Right renal cortex interstitium (tissue), 3 donors: ENCODE data around the gene PPP1R9B. TPM values are rescaled to one million over a fixed set of nuclear protein-coding genes. Genes with fewer than 3 reads are reported as not detected.

Source experiments
- DNase-seq, 3 donors: peaks; one replicate each; pipeline ENCODE4 v3.0.0-alpha.2; 2013; ENCODE audit warnings: low read depth in 3 of 3, low spot score in 2 of 3
- polyA plus RNA-seq, 3 donors: library from polyadenylated mRNA; unstranded; fragments of 120-200 nt; gene quantifications; one replicate each; pipeline ENCODE4 v1.2.1, GENCODE V29; 2013; ENCODE audit not compliant: insufficient read length in 3 of 3

Gene PPP1R9B
- polyA plus RNA-seq, 3 donors = 40.3 to 46.4 (median 44.3) TPM

- DNase-seq = no peak
Measured at GRCh38 chr17:50129728-50130558, 20.5 kb downstream of the PPP1R9B start, which contains the start of gene SAMD14. Gene SAMD14, minus strand, starts transcription at chr17:50130160. Its CDS starts 5,201 bp downstream, at chr17:50124959.

DNA sequence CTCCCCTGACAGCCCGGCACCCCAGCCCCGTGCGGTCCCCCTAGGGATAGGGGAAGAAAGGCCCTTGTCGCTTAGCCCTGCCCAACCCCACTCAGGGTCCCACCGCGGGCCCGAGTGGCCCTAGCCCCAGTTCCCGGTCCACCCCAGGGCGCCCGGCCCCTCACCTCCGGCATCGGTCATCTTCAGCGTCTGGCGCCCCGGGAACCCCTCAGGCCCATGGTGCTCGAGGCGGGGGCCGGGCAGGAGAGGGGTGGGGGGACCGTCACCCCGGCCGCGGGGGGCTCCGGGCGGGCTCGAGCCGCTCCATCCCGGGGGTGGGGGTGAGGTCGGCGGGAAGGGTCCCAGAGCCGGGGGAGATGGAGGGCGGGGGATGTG lies 21.1 kb downstream of the PPP1R9B start:
- DNase-seq = no peak

DNA sequence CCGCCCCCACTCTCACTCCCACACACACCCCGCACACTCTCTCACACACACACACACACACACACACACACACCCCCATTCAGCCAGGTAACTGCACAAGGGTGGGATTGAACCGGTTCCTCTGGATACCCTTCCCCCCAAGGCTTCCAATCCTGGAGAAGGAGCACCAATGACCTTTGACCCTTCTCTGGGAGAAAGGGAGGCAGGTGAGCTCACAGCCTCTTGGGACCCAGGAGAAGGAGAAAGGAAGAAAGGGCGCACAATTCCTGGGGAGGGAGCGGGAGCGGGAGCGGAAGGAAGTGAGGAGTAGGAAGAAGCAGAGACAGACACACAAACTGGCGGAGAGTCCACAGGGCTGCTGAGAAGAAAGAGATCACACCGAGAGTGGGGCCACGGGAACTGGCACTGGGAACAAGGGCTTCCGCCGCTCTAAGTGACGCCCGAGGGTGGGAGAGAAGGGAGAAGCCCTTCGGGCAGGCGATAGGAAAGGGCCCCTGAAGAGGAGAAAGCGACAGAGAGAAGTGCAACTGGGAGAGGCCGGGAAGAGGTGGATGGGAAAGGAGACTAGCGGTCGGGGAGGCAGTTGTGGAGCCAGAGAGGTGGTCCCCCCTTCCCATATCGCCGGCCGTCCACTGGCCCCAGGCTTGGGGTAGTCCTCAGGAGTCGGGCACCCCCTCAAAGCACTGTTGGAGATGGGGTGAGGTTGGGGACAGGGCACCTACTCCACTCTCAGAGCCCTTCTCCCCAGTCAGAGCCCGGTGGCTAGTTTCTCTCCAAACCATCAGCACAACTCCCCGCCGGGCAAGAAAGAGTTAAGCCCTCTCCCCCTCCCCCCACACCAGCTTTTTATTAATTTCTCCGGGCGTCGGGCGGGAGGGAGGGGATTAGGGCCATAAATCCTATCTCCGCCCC lies 21.8 kb downstream of the PPP1R9B start:
- DNase-seq = no peak

DNA sequence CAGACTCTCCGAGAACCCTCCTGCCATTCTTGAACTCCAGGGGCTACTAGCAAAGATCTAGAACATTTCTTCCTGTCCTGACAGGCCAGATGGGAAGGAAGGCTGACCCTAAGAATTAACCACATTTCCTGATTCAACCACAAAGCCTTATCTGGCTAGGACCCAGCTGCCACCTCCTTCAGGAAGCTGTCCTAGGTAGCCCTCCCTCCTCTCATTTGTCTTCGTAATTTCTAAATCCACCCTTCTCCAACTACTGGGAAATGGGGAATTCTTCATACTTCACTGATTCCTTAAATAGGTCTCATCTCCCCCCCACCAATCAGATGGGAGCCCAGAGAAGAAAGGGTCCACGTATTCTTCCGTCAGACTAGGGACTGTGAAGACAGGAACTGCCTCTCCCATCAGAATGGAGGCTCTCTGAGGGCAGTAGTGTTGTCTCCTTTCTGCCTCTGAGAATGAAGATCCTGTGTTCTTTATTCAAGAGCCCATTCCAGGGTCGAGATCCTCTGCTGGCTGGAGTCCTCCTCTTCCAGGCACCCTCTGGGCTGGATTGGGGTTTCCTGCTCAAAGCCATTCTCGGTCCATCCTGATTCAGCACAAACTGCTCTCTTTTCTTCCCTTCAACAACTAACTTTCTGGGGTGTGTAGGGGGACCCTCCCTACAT lies 22.6 kb downstream of the PPP1R9B start:
- DNase-seq = no peak

DNA sequence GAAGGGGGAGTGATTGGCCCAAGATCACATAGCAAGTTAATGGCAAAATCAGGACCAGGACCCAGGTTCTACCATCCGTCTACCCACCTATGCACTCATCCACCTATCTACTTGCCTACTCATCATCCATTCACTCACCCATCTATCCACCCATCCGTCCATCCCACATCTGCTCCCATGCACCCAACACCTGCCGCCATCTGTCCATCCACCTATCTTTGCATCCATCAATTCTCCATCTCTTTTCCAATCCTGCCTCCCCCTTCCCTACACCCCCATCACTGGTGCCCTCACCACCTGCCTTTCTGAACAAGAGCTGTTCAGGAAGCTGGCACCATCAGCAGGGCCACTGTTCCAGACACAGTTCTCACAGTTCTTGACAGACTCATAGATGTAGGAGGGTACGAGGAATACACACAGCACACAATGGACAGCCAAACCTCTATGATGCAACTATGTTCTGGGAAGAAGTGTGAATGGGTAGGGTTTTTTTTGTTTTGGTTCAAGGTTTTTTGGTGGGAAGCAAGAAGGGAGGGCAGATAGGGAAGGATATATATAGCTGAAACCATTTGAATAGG lies 25.0 kb downstream of the PPP1R9B start:
- no peak for DNase-seq

GRCh38 chr17:50123649-50124349 lies 26.7 kb downstream of the PPP1R9B start:
- no peak for DNase-seq

GRCh38 chr17:50122945-50123344 lies 27.5 kb downstream of the PPP1R9B start:
- DNase-seq = no peak

DNA sequence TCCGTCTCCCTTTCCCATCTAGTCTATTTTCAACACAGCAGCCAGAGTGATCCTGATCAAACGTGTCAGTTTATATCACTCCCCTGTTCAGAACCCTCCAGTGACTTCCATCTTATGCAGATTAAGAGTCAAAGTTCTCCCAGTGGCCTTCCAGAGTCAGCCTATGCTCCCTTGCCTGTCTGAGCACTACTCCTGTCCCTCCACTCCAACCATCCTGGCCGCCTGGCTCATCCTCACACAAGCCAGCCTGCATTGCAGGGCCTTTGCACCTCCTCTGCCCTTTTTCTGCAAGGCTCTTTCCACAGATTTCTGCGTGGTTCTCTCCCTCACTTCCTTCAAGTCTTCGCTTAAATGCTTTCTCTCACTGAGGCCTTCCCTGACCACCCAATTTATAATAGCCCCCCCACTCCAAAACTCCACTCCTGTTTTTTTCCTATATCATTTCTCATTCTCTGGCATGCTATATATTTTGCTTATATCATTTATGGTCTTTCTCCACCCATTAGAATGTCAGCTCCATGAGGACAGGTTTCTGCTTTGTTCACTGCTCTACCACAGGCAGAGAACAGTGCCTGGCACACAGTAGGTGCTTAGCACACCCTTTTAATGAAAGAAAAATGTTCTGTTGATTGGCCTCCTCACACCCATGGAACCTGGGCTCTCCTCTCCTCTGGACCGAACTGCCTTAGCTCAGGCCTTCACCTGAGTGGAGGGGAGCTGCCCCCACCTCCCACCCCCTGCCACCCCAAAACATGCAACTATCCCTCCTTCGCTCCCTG lies 29.8 kb downstream of the PPP1R9B start:
- no peak for DNase-seq

DNA sequence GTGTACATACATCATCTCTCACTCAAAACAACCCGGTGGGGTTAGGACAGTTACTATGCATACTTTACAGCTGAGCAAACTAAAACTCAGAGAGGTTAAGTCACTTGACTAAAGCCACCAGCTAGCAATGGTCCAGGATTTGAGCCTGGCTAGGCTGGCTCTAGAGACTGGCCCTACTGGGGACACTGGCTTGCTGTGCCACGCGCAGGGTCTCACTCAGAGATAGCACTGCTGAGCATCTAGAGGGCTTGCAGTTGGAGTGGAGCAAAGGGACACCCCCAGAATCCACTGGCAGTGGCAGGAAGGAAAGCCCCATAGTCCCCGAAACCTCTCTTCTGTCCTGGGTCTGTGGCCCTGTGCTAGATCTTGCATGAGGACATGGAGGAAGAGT lies 31.7 kb downstream of the PPP1R9B start:
- no peak for DNase-seq

DNA sequence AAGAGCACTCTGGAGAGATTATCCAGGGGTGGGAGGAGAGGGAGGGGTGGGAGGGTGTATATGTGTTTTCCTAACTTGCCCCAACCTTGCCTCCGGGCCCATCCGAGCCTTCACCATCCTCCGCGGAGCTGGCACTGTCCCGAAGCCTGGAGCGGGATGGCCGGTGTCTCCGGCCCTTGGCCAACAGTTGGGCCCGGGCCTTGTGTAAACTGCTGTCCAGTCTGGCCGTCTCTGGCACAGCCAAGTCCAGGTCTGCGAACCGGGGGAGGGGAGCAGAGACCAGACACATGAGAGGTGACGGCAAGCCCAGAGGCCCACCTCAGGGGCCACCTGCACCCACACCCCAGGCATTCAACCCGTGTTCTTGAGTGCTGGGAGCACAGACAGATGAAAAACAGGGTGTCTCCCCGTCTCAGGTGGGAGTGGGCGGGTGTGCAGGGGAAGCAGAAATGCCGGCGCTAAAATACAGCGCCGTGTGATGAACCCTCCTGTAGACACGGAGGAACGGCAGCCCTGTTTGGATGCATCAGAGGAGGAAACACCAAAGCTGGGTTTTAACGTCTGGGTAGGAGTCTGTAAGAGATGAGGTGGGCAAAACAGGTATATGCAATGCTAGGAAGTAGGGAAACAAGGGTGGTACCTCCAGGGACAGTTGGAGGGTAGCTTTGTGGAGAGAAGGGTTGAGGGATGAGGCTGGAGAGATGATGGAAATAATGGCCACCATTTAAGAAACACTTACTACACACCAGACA lies 32.2 kb downstream of the PPP1R9B start:
- DNase-seq = no peak

DNA sequence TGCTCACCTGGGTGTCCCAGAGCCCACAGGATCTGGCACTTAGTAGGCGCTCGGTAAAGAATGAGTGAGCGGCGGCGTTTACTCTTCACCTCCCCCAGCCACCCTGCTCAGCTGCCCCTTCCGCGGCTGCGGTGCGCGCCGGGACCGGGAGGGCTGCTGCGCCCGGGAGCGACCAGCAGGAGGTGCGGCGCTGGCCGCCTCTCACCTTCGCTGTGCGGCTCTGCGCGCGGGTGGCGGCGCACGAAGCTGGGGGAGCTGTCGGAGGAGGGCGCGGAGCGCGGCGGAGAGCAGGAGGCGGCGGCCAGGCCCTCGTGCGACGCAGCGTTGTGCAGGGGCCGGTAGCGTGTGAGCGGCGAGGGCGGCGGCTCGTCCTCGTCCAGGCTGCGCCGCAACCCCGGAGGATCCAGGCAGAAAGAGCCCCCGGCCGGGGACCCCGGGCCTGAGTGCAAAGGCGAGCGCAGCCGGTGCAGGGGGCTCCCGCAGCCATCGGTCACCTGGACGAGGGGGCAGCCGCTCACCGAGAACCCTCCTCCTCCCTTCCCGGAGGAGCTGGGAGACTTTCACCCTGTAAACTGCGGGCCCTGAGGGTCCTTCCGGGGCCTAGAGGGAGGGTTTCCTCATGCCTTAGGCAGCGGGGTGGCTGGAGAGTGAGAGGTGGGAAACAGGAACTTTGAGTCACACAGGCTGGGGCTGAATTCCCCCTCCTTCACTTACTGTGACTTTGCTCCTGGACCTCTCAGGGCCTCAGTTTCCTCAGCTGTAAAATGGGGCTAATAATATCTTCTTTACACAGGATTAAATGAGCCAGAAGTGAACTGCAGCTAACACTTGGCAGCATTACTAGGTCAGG lies 33.0 kb downstream of the PPP1R9B start:
- DNase-seq = no peak

GRCh38 chr17:50115756-50116155 lies 34.7 kb downstream of the PPP1R9B start:
- no peak for DNase-seq

- no peak for DNase-seq
Measured at GRCh38 chr17:50114849-50115357, 35.6 kb downstream of the PPP1R9B start.

- no peak for DNase-seq
Measured at GRCh38 chr17:50114401-50114800, 36.1 kb downstream of the PPP1R9B start.

- no peak for DNase-seq
Measured at GRCh38 chr17:50113624-50114320, 36.7 kb downstream of the PPP1R9B start.

- no peak for DNase-seq
Measured at GRCh38 chr17:50112694-50113093, 37.8 kb downstream of the PPP1R9B start.
